HCT116 (cell line): ENCODE results near the gene SETD1A. TPM values are rescaled to one million over a fixed set of nuclear protein-coding genes. Genes with fewer than 3 reads are reported as not detected.

Experiments used
- ATAC-seq: fragments of 200-7000 bp; cut with Tn5 transposase; 2 replicates; pipeline ENCODE4 v1.9.1; 2020; ENCODE audit warnings: mild to moderate bottlenecking, moderate library complexity
- BruUV-seq: library from RNA; stranded (reverse); fragments of 400-500 nt; replicated peaks from 2 replicates; lab custom pipeline; 2021; lab: Mats Ljungman, UMichigan
- CTCF ChIA-PET: fragments of 300-600 bp; sonication (Branson Sonifier 250); formaldehyde crosslinking; loops from one replicate; lab custom pipeline; 2021; ENCODE audit warnings: antibody characterized with exemption; lab: Charles Lee
- POLR2A ChIA-PET: fragments of 300-600, 350-600 bp; sonication (Branson Sonifier 250); formaldehyde crosslinking; loops from one replicate; lab custom pipeline; 2021; ENCODE audit warnings: antibody characterized with exemption; lab: Charles Lee
- RAD21 ChIA-PET, 2 experiments: fragments of 300-600 bp; sonication (Branson Sonifier 250); formaldehyde crosslinking; loops; one replicate each; lab custom pipeline; 2023; ENCODE audit warnings: low total read pairs in 2 of 2; ENCODE audit not compliant: uncharacterized antibody in 2 of 2, unreplicated experiment in 2 of 2, low non-redundant PET in 1 of 2; lab: Charles Lee
- DNase-seq: peaks from one replicate; pipeline ENCODE4 v3.0.0-alpha.2; 2010; ENCODE audit warnings: low read depth, low spot score
- H2AFZ ChIP-seq: fragments of 200-600 bp; shearing (Covaris generic), sonication (generic); 2 replicates; pipeline ENCODE4 v1.6.1; 2017; ENCODE audit warnings: low read depth, mixed run types, mixed read lengths, antibody characterized with exemption, low read length; ENCODE audit not compliant: poor library complexity, severe bottlenecking
- H3K27ac ChIP-seq: 2 replicates; pipeline ENCODE4 v1.5.1; 2012; ENCODE audit warnings: low read depth, low read length
- H3K27me3 ChIP-seq: fragments of 200-600 bp; sonication (generic); 2 replicates; pipeline ENCODE4 v1.6.1; 2016; ENCODE audit warnings: mixed run types, low read length, mixed read lengths; ENCODE audit not compliant: insufficient read depth
- H3K36me3 ChIP-seq, 2 experiments: fragments of 200-500 bp in 1 of 2; fragments of 200-600 bp in 1 of 2; sonication (Bioruptor generic) in 1 of 2; sonication (generic) in 1 of 2; 2 replicates each; pipeline versions ENCODE4 v1.5.1 to v1.6.1; 2014 to 2016; ENCODE audit warnings: low read length in 2 of 2, inconsistent platforms in 1 of 2, mixed read lengths in 1 of 2, mixed run types in 1 of 2; ENCODE audit not compliant: insufficient read depth in 2 of 2, control insufficient read depth in 1 of 2
- H3K4me1 ChIP-seq, 2 experiments: fragments of 200-600 bp in 1 of 2; sonication (generic) in 1 of 2; 2 replicates each; pipeline versions ENCODE4 v1.5.1 to v1.6.1; 2012 to 2017; ENCODE audit warnings: low read length in 2 of 2, inconsistent platforms in 1 of 2, mild to moderate bottlenecking in 1 of 2, mixed read lengths in 1 of 2, mixed run types in 1 of 2, moderate library complexity in 1 of 2; ENCODE audit not compliant: insufficient read depth in 2 of 2, control insufficient read depth in 1 of 2
- H3K4me2 ChIP-seq: fragments of 200-600 bp; sonication (generic); 2 replicates; pipeline ENCODE4 v1.6.1; 2017; ENCODE audit warnings: mixed run types, low read length, mixed read lengths
- H3K4me3 ChIP-seq, 2 experiments: fragments of 200-600 bp in 1 of 2; sonication (generic) in 1 of 2; replicated peaks in 1 of 2; 2 replicates each; pipeline ENCODE4 v1.5.1; 2011 to 2016; ENCODE audit warnings: low read length in 2 of 2, control low read depth in 1 of 2, low read depth in 1 of 2, mild to moderate bottlenecking in 1 of 2, mixed read lengths in 1 of 2, mixed run types in 1 of 2
- H3K79me2 ChIP-seq: fragments of 200-600 bp; sonication (generic); 2 replicates; pipeline ENCODE4 v1.6.1; 2017; ENCODE audit warnings: mild to moderate bottlenecking, mixed run types, low read length, moderate library complexity, mixed read lengths; ENCODE audit not compliant: insufficient read depth
- H3K9ac ChIP-seq: fragments of 200-600 bp; sonication (generic); 2 replicates; pipeline ENCODE4 v1.6.1; 2016; ENCODE audit warnings: low read length, mixed read lengths
- H3K9me2 ChIP-seq: fragments of 200-600 bp; sonication (generic), shearing (Covaris generic); 2 replicates; pipeline ENCODE4 v1.6.1; 2017; ENCODE audit warnings: mixed run types, mild to moderate bottlenecking, moderate library complexity; ENCODE audit not compliant: insufficient read depth
- H3K9me3 ChIP-seq, 2 experiments: fragments of 200-500 bp in 1 of 2; fragments of 200-600 bp in 1 of 2; sonication (Bioruptor generic) in 1 of 2; sonication (generic) in 1 of 2; 2 replicates each; pipeline ENCODE4 v1.6.1; 2014 to 2017; ENCODE audit warnings: low read length in 2 of 2, mixed read lengths in 2 of 2, inconsistent platforms in 1 of 2, low read depth in 1 of 2, mild to moderate bottlenecking in 1 of 2, mixed run types in 1 of 2, moderate library complexity in 1 of 2; ENCODE audit not compliant: control insufficient read depth in 1 of 2, insufficient read depth in 1 of 2
- H4K20me1 ChIP-seq: fragments of 200-600 bp; sonication (generic), shearing (Covaris generic); 2 replicates; pipeline ENCODE4 v1.6.1; 2017; ENCODE audit warnings: mixed run types, mild to moderate bottlenecking, moderate library complexity; ENCODE audit not compliant: insufficient read depth
- CBX3 ChIP-seq: IDR thresholded peaks from 2 replicates; pipeline ENCODE4 v1.6.1; 2012; ENCODE audit warnings: low read depth
- ELF1 ChIP-seq: IDR thresholded peaks from 2 replicates; pipeline ENCODE4 v1.6.1; 2012; ENCODE audit warnings: low read depth, borderline replicate concordance
- EZH2 ChIP-seq: fragments of 200-600 bp; sonication (generic); IDR thresholded peaks from 2 replicates; pipeline ENCODE4 v1.6.1; 2017; ENCODE audit warnings: antibody characterized with exemption, mixed run types
- FOSL1 ChIP-seq: IDR thresholded peaks from 2 replicates; pipeline ENCODE4 v1.6.1; 2012; ENCODE audit warnings: low read depth
- JUND ChIP-seq: IDR thresholded peaks from 2 replicates; pipeline ENCODE4 v1.6.1; 2012
- POLR2A ChIP-seq: IDR thresholded peaks from 2 replicates; pipeline ENCODE4 v1.7.0; 2011; ENCODE audit warnings: borderline replicate concordance; ENCODE audit not compliant: insufficient read depth, insufficient read length; ENCODE audit errors: extremely low read depth
- POLR2AphosphoS5 ChIP-seq: IDR thresholded peaks from 2 replicates; pipeline ENCODE4 v1.6.1; 2011; ENCODE audit warnings: mild to moderate bottlenecking, low read depth, low read length, moderate library complexity
- TCF7L2 ChIP-seq: IDR thresholded peaks from 2 replicates; pipeline ENCODE4 v1.7.0; 2011; ENCODE audit warnings: borderline replicate concordance, inconsistent platforms; ENCODE audit not compliant: insufficient read depth, insufficient read length; ENCODE audit errors: extremely low read depth
- YY1 ChIP-seq: IDR thresholded peaks from 2 replicates; pipeline ENCODE4 v1.6.1; 2011; ENCODE audit warnings: low read length, low read depth, moderate library complexity, mild to moderate bottlenecking; ENCODE audit not compliant: insufficient replicate concordance; ENCODE audit errors: extremely low read depth
- intact Hi-C: fragments of 100-400 bp; cut with micrococcal nuclease; formaldehyde crosslinking; loops from 2 replicates; pipeline ENCODE4 v1.10.0; 2022
- total RNA-seq: library from RNA; stranded (reverse); gene quantifications from one replicate; pipeline ENCODE4 v1.2.1, GENCODE V29; 2021; ENCODE audit not compliant: unreplicated experiment
- TF ChIP-seq, protein P1 (sequence below): IDR thresholded peaks from 2 replicates; pipeline ENCODE4 v1.6.1; 2011; ENCODE audit warnings: mild to moderate bottlenecking, low read length, moderate library complexity; ENCODE audit not compliant: insufficient replicate concordance; ENCODE audit errors: extremely low read depth

SETD1A gene
- total RNA-seq, 1 experiment from 2014 or later = 26.9 TPM

GRCh38 chr16:30980434-30980833 lies 22.9 kb downstream of the SETD1A start:
- no peaks in the 10 kb centered on the region for H4K20me1 ChIP-seq
- peaks cover 0 to 8% of the 10 kb centered on the region in 2 experiments; a peak in 3 of 4 replicates for H3K4me1 ChIP-seq
- RAD21 ChIA-PET = no interaction called here
- CTCF ChIA-PET = no interaction called here
- intact Hi-C loops = loop anchor here (10.0 kb wide), 1 partner anchor 714 kb away; no protein-coding TSS in a partner anchor
- no peak for TF ChIP-seq ELF1
- TF ChIP-seq, protein P1, sequence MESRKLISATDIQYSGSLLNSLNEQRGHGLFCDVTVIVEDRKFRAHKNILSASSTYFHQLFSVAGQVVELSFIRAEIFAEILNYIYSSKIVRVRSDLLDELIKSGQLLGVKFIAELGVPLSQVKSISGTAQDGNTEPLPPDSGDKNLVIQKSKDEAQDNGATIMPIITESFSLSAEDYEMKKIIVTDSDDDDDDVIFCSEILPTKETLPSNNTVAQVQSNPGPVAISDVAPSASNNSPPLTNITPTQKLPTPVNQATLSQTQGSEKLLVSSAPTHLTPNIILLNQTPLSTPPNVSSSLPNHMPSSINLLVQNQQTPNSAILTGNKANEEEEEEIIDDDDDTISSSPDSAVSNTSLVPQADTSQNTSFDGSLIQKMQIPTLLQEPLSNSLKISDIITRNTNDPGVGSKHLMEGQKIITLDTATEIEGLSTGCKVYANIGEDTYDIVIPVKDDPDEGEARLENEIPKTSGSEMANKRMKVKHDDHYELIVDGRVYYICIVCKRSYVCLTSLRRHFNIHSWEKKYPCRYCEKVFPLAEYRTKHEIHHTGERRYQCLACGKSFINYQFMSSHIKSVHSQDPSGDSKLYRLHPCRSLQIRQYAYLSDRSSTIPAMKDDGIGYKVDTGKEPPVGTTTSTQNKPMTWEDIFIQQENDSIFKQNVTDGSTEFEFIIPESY = no peak
- no peak for TF ChIP-seq JUND
- TF ChIP-seq POLR2AphosphoS5 = no peak
- no peak for TF ChIP-seq POLR2A
- no peak for TF ChIP-seq YY1
- no peak for TF ChIP-seq FOSL1
- no peak for TF ChIP-seq TCF7L2
- TF ChIP-seq CBX3 = no peak
- no peak for TF ChIP-seq EZH2
- no peaks in the 10 kb centered on the region for H3K9me3 ChIP-seq
- peaks cover 3% of the 10 kb centered on the region; the same call in 1 of the 2 replicates for H3K79me2 ChIP-seq
- peaks cover 10 to 24% of the 10 kb centered on the region in 2 experiments; a peak in 3 of 4 replicates for H3K36me3 ChIP-seq
- H3K9me2 ChIP-seq = no peaks in the 10 kb centered on the region
- POLR2A ChIA-PET = no interaction called here
- no peaks in the 10 kb centered on the region for H3K27me3 ChIP-seq
- no peak overlapping the region for H3K4me3 ChIP-seq
- DNase-seq (no peak), ATAC-seq (no peak)
- no peak overlapping the region for H3K4me2 ChIP-seq
- H3K9ac ChIP-seq = no peak overlapping the region
- no peak overlapping the region for H3K27ac ChIP-seq
- no TSS peak for BruUV-seq
- H2AFZ ChIP-seq = no peak overlapping the region
